SU-DHL-6 (cell line): Measurements from ENCODE around the gene WDR72.

ENCODE experiments used
- H2AFZ ChIP-seq: fragments of 200-600 bp; sonication (generic); 2 replicates; pipeline ENCODE4 v1.6.1; 2014; ENCODE audit warnings: low read depth, mild to moderate bottlenecking, moderate library complexity, mixed read lengths, antibody characterized with exemption, low read length; ENCODE audit not compliant: severe bottlenecking
- H3F3A ChIP-seq: fragments of 200-600 bp; shearing (Covaris generic); 2 replicates; pipeline ENCODE4 v1.6.0; 2016; ENCODE audit warnings: antibody characterized with exemption, mild to moderate bottlenecking; ENCODE audit not compliant: insufficient read depth
- H3K27ac ChIP-seq: fragments of 200-600 bp; sonication (generic); 2 replicates; pipeline ENCODE4 v1.5.1; 2016; ENCODE audit warnings: low read depth, mild to moderate bottlenecking, low read length, moderate library complexity, mixed read lengths
- H3K27me3 ChIP-seq: fragments of 200-600 bp; sonication (generic), shearing (Covaris generic); 2 replicates; pipeline ENCODE4 v1.6.0; 2014; ENCODE audit warnings: mild to moderate bottlenecking, low read length
- H3K36me3 ChIP-seq: fragments of 200-600 bp; sonication (generic); 2 replicates; pipeline ENCODE4 v1.6.1; 2014; ENCODE audit warnings: mild to moderate bottlenecking, low read length, mixed read lengths
- H3K4me2 ChIP-seq: fragments of 300-600, 200-600 bp; shearing (Covaris generic), sonication (generic); 2 replicates; pipeline ENCODE4 v1.6.0; 2014; ENCODE audit warnings: low read length, low read depth, mild to moderate bottlenecking; ENCODE audit not compliant: poor library complexity, severe bottlenecking
- H3K4me3 ChIP-seq: fragments of 200-600 bp; sonication (generic); 2 replicates; pipeline ENCODE4 v1.5.1; 2014; ENCODE audit warnings: antibody characterized with exemption, low read length, mild to moderate bottlenecking, mixed read lengths; ENCODE audit not compliant: insufficient read depth, poor library complexity, severe bottlenecking
- H3K79me2 ChIP-seq: fragments of 200-600 bp; sonication (generic); 2 replicates; pipeline ENCODE4 v1.6.1; 2014; ENCODE audit warnings: mild to moderate bottlenecking, low read length, moderate library complexity; ENCODE audit not compliant: insufficient read depth
- H3K9ac ChIP-seq: fragments of 200-600 bp; sonication (generic); 2 replicates; pipeline ENCODE4 v1.7.0; 2014; ENCODE audit warnings: mild to moderate bottlenecking, low read length
- H3K9me2 ChIP-seq: fragments of 200-600 bp; sonication (generic); replicated peaks from 2 replicates; pipeline ENCODE4 v1.6.1; 2014; ENCODE audit warnings: low read length; ENCODE audit not compliant: insufficient read depth
- H3K9me3 ChIP-seq: fragments of 200-600 bp; sonication (generic); 2 replicates; pipeline ENCODE4 v1.6.1; 2014; ENCODE audit warnings: low read length, mixed read lengths; ENCODE audit not compliant: insufficient read depth
- H4K20me1 ChIP-seq: fragments of 200-600 bp; sonication (generic); 2 replicates; pipeline ENCODE4 v1.6.1; 2014; ENCODE audit warnings: low read depth, mild to moderate bottlenecking, antibody characterized with exemption, low read length, moderate library complexity, mixed read lengths
- CTCF ChIP-seq: fragments of 200-600 bp; sonication (generic); IDR thresholded peaks from one replicate; pipeline ENCODE4 v1.5.1; 2017; ENCODE audit warnings: antibody characterized with exemption, mild to moderate bottlenecking, low read length, moderate library complexity; ENCODE audit not compliant: insufficient read depth, poor library complexity, severe bottlenecking
- EZH2phosphoT487 ChIP-seq: fragments of 200-600 bp; sonication (generic), shearing (Covaris generic); conservative IDR thresholded peaks from 2 replicates; pipeline ENCODE4 v1.6.1; 2018; ENCODE audit warnings: mild to moderate bottlenecking, antibody characterized with exemption, low read length, moderate library complexity, mixed read lengths

The WDR72 gene

GRCh38 chr15:53739187-53739586, 20.3 kb downstream of the WDR72 start:
- Histone ChIP-seq H4K20me1 (no peaks in the 10 kb centered on the region), H3K9ac (no peak overlapping the region), H3F3A (no peaks in the 10 kb centered on the region), H3K4me2 (no peak overlapping the region), H2AFZ (no peak overlapping the region), H3K9me2 (no peaks in the 10 kb centered on the region), H3K36me3 (no peaks in the 10 kb centered on the region), H3K4me3 (no peak overlapping the region), H3K9me3 (no peaks in the 10 kb centered on the region), H3K27me3 (no peaks in the 10 kb centered on the region), H3K27ac (no peak overlapping the region), H3K79me2 (no peaks in the 10 kb centered on the region)
- TF ChIP-seq CTCF (no peak), EZH2phosphoT487 (no peak)

GRCh38 chr15:53721334-53722087, 38.0 kb downstream of the WDR72 start:
- H4K20me1 ChIP-seq, result no peaks in the 10 kb centered on the region
- H3K27ac ChIP-seq, result no peak overlapping the region
- no peak overlapping the region for H3K9ac ChIP-seq
- H3K36me3 ChIP-seq, result no peaks in the 10 kb centered on the region
- H3K4me3 ChIP-seq, result no peak overlapping the region
- no peaks in the 10 kb centered on the region for H3K9me2 ChIP-seq
- H3K4me2 ChIP-seq, result no peak overlapping the region
- no peaks in the 10 kb centered on the region for H3K79me2 ChIP-seq
- no peak overlapping the region for H2AFZ ChIP-seq
- H3K9me3 ChIP-seq, result no peaks in the 10 kb centered on the region
- H3K27me3 ChIP-seq, result no peaks in the 10 kb centered on the region
- TF ChIP-seq CTCF, result no peak
- no peak for TF ChIP-seq EZH2phosphoT487
- no peaks in the 10 kb centered on the region for H3F3A ChIP-seq

GRCh38 chr15:53716909-53717876, 42.3 kb downstream of the WDR72 start:
- H3K27me3 ChIP-seq, result no peaks in the 10 kb centered on the region
- no peaks in the 10 kb centered on the region for H3K79me2 ChIP-seq
- peak; percentile 15 for TF ChIP-seq CTCF
- no peak for TF ChIP-seq EZH2phosphoT487
- H3K4me3 ChIP-seq, result no peak overlapping the region
- no peaks in the 10 kb centered on the region for H4K20me1 ChIP-seq
- no peaks in the 10 kb centered on the region for H3K9me2 ChIP-seq
- no peak overlapping the region for H2AFZ ChIP-seq
- no peak overlapping the region for H3K9ac ChIP-seq
- H3K9me3 ChIP-seq, result no peaks in the 10 kb centered on the region
- H3K27ac ChIP-seq, result no peak overlapping the region
- no peaks in the 10 kb centered on the region for H3K36me3 ChIP-seq
- H3F3A ChIP-seq, result no peaks in the 10 kb centered on the region
- no peak overlapping the region for H3K4me2 ChIP-seq
